ENCODE results near the gene BICDL2.

The BICDL2 gene

GRCh38 chr16:2985893-2986355 is 50.8 kb downstream of the BICDL2 start:
- DNase-seq (ENCODE audit: low read depth, low spot score): no peak

- DNase-seq (ENCODE audit: low read depth, low spot score): no peak
These were observed 51.3 kb downstream of the BICDL2 start for GRCh38 chr16:2985462-2985861.

GRCh38 chr16:2983706-2984136 is 53.0 kb downstream of the BICDL2 start:
- peak; percentile 39 for DNase-seq (ENCODE audit: low read depth, low spot score)

GRCh38 chr16:2982402-2982801 is 54.3 kb downstream of the BICDL2 start:
- DNase-seq (ENCODE audit: low read depth, low spot score): no peak

- no peak for DNase-seq (ENCODE audit: low read depth, low spot score)
These were observed 54.9 kb downstream of the BICDL2 start for GRCh38 chr16:2981899-2982250.

- no peak for DNase-seq (ENCODE audit: low read depth, low spot score)
These were observed 55.4 kb downstream of the BICDL2 start for GRCh38 chr16:2981177-2981898.

- peak; percentile 83 for DNase-seq (ENCODE audit: low read depth, low spot score)
These were observed 56.2 kb downstream of the BICDL2 start, which contains the start of gene PKMYT1 for GRCh38 chr16:2980227-2981176. TSS of gene PKMYT1 (minus strand) at chr16:2980446. CDS start at chr16:2979657, 789 bp downstream.

GRCh38 chr16:2979669-2980226 is 57.0 kb downstream of the BICDL2 start:
- DNase-seq (ENCODE audit: low read depth, low spot score): no peak

All from activated naive CD8-positive, alpha-beta T cell treated with anti-CD3 and anti-CD28 coated beads, Interleukin-2, amount 50 U/mL, for 16 hours (primary cell).